ENCODE measurements around the gene PTMS.

Gene PTMS

GRCh38 chr12:6813363-6813762 lies 47.2 kb downstream of the PTMS start:
- TF ChIP-seq GLIS3 (CRISPR knock-in tag; IDR thresholded peaks at IDR 0.05) (no peak), POU6F1 (CRISPR knock-in tag; IDR thresholded peaks at IDR 0.05; ENCODE audit: borderline replicate concordance, low read depth) (no peak), PATZ1 (CRISPR knock-in tag; IDR thresholded peaks at IDR 0.05; ENCODE audit: borderline replicate concordance) (no peak), ZC3H10 (CRISPR knock-in tag; IDR thresholded peaks at IDR 0.05) (no peak), ZNF8 (CRISPR knock-in tag; IDR thresholded peaks at IDR 0.05) (no peak), ARNTL (CRISPR knock-in tag; IDR thresholded peaks at IDR 0.05; ENCODE audit: borderline replicate concordance, low read depth) (no peak), OSR1 (CRISPR knock-in tag; IDR thresholded peaks at IDR 0.05) (no peak), ZFP30 (CRISPR knock-in tag; IDR thresholded peaks at IDR 0.05) (no peak), PPARA (CRISPR knock-in tag; IDR thresholded peaks at IDR 0.05; ENCODE audit: borderline replicate concordance) (no peak), CSDC2 (CRISPR knock-in tag; IDR thresholded peaks at IDR 0.05) (no peak), SNAI2 (CRISPR knock-in tag; IDR thresholded peaks at IDR 0.05) (no peak), BACH2 (CRISPR knock-in tag; IDR thresholded peaks at IDR 0.05; ENCODE audit: borderline replicate concordance) (no peak), ZNF70 (CRISPR knock-in tag; IDR thresholded peaks at IDR 0.05) (no peak), ZNF565 (CRISPR knock-in tag; conservative IDR thresholded peaks at IDR 0.05; ENCODE audit: low read depth) (no peak), CREB5 (CRISPR knock-in tag; IDR thresholded peaks at IDR 0.05; ENCODE audit: low read depth) (no peak), TOX (CRISPR knock-in tag; IDR thresholded peaks at IDR 0.05; ENCODE audit: borderline replicate concordance) (no peak), RARB (CRISPR knock-in tag; IDR thresholded peaks at IDR 0.05) (no peak), ISL1 (CRISPR knock-in tag; IDR thresholded peaks at IDR 0.05) (no peak), ZFP3 (CRISPR knock-in tag; IDR thresholded peaks at IDR 0.05) (no peak)
- no peak for ATAC-seq

- TF ChIP-seq TSHZ2 (CRISPR knock-in tag; IDR thresholded peaks at IDR 0.05) (0 out of 2 replicates have a peak, but pooled peaks have one; percentile 17), CREB5 (CRISPR knock-in tag; IDR thresholded peaks at IDR 0.05; ENCODE audit: low read depth) (no peak)
- no peak for ATAC-seq
Observed at GRCh38 chr12:6816598-6816997, 50.4 kb downstream of the PTMS start.

- no peak for TF ChIP-seq PPARA (CRISPR knock-in tag; IDR thresholded peaks at IDR 0.05; ENCODE audit: borderline replicate concordance)
- TF ChIP-seq OSR1 (CRISPR knock-in tag; IDR thresholded peaks at IDR 0.05): no peak
- no peak for TF ChIP-seq TSHZ2 (CRISPR knock-in tag; IDR thresholded peaks at IDR 0.05)
- no peak for TF ChIP-seq SNAI2 (CRISPR knock-in tag; IDR thresholded peaks at IDR 0.05)
- TF ChIP-seq ZC3H10 (CRISPR knock-in tag; IDR thresholded peaks at IDR 0.05): no peak
- TF ChIP-seq ISL1 (CRISPR knock-in tag; IDR thresholded peaks at IDR 0.05): no peak
- TF ChIP-seq ESRRG (CRISPR knock-in tag; IDR thresholded peaks at IDR 0.05): no peak
- TF ChIP-seq PATZ1 (CRISPR knock-in tag; IDR thresholded peaks at IDR 0.05; ENCODE audit: borderline replicate concordance): no peak
- no peak for TF ChIP-seq ZNF8 (CRISPR knock-in tag; IDR thresholded peaks at IDR 0.05)
- no peak for ATAC-seq
Observed at GRCh38 chr12:6817098-6817497, 50.9 kb downstream of the PTMS start.

Data from SK-N-SH treated with all-trans-retinoic acid at 6 μM for 48 hours (cell line).